A549 (cell line): ENCODE results near the gene BATF. TPM values are rescaled to one million over a fixed set of nuclear protein-coding genes. Genes with fewer than 3 reads are reported as not detected.
A peak's percentile ranks its signal among the peaks of the same experiment; 100 is the strongest.

ENCODE experiments used
- ATAC-seq, 2 experiments: fragments of 200-7000 bp in 1 of 2; fragments of >200 bp in 1 of 2; cut with Nextera tagmentation in 1 of 2; cut with Tn5 transposase in 1 of 2; 3 replicates each; pipeline versions ENCODE4 v1.8.0 to v1.9.1; 2018 to 2020; ENCODE audit warnings: mild to moderate bottlenecking in 1 of 2, moderate library complexity in 1 of 2
- CTCF ChIA-PET: fragments of 300-600 bp; sonication (Branson Sonifier 250); formaldehyde crosslinking; extraction: SDS; loops from one replicate; lab custom pipeline; 2021; ENCODE audit warnings: antibody characterized with exemption, inconsistent platforms; lab: Yijun Ruan, JAX
- POLR2A ChIA-PET: fragments of 350-600 bp; formaldehyde crosslinking; extraction: SDS; loops from one replicate; lab custom pipeline; 2021; ENCODE audit warnings: antibody characterized with exemption, inconsistent platforms; lab: Yijun Ruan, JAX
- DNase-seq, 2 experiments: peaks; one replicate each; pipeline versions ENCODE4 v3.0.0 to v3.0.0-alpha.2; 2011 to 2016; ENCODE audit warnings: low read depth in 1 of 2, low spot score in 1 of 2
- FAIRE-seq: peaks from 2 replicates; lab custom pipeline; 2011; peaks lifted over from hg19 to GRCh38; lab: Jason Lieb, UNC
- H3K27ac ChIP-seq, 2 experiments: fragments of >200 bp; sonication (Bioruptor Twin); formaldehyde crosslinking; 3 replicates each; pipeline ENCODE4 v1.5.1; 2016 to 2017
- H3K4me1 ChIP-seq: fragments of >200 bp; sonication (Bioruptor Twin); formaldehyde crosslinking; 3 replicates; pipeline ENCODE4 v1.6.1; 2016
- H3K4me2 ChIP-seq: fragments of >200 bp; sonication (Bioruptor Twin); formaldehyde crosslinking; 3 replicates; pipeline ENCODE4 v1.6.1; 2016
- H3K4me3 ChIP-seq: fragments of >200 bp; sonication (Bioruptor Twin); formaldehyde crosslinking; 3 replicates; pipeline ENCODE4 v1.5.1; 2016
- H3K9me3 ChIP-seq: fragments of >200 bp; sonication (Bioruptor Twin); formaldehyde crosslinking; 3 replicates; pipeline ENCODE4 v1.6.1; 2016
- ATOH8 ChIP-seq: fragments of 250-450 bp; sonication (Bioruptor Pico); IDR thresholded peaks from 2 replicates; pipeline ENCODE4 v1.5.0; 2020; ENCODE audit warnings: low read depth, mild to moderate bottlenecking, moderate library complexity
- BCL3 ChIP-seq: fragments of >200 bp; sonication (Bioruptor Twin); formaldehyde crosslinking; IDR thresholded peaks from 3 replicates; pipeline ENCODE4 v1.6.1; 2016
- CEBPB ChIP-seq, 2 experiments: fragments of >200 bp in 1 of 2; sonication (Bioruptor Twin) in 1 of 2; formaldehyde crosslinking in 1 of 2; IDR thresholded peaks; 2 replicates each; pipeline ENCODE4 v1.6.1; 2012 to 2016
- E2F6 ChIP-seq: IDR thresholded peaks from 2 replicates; pipeline ENCODE4 v1.6.1; 2012; ENCODE audit warnings: low read depth, borderline replicate concordance
- ELK1 ChIP-seq: fragments of 150-350 bp; IDR thresholded peaks from 2 replicates; pipeline ENCODE4 v1.6.1; 2014; ENCODE audit warnings: low read depth, mild to moderate bottlenecking, low read length
- HMGXB4 ChIP-seq: fragments of 250-450 bp; sonication (Bioruptor Pico); IDR thresholded peaks from 2 replicates; pipeline ENCODE4 v1.5.0; 2021; ENCODE audit warnings: mild to moderate bottlenecking, moderate library complexity, borderline replicate concordance
- HOXB13 ChIP-seq: fragments of 250-450 bp; sonication (Bioruptor Pico); IDR thresholded peaks from 2 replicates; pipeline ENCODE4 v1.5.0; 2020; ENCODE audit warnings: low read depth, mild to moderate bottlenecking, moderate library complexity
- HOXB5 ChIP-seq: fragments of 250-450 bp; sonication (Bioruptor Pico); IDR thresholded peaks from 2 replicates; pipeline ENCODE4 v1.5.0; 2020; ENCODE audit warnings: mild to moderate bottlenecking, moderate library complexity
- MAFK ChIP-seq: fragments of 450-650 bp; IDR thresholded peaks from 2 replicates; pipeline ENCODE4 v1.6.1; 2014; ENCODE audit not compliant: partially characterized antibody
- MAX ChIP-seq: IDR thresholded peaks from 2 replicates; pipeline ENCODE4 v1.6.1; 2012
- MYC ChIP-seq: IDR thresholded peaks from 2 replicates; pipeline ENCODE4 v1.6.1; 2012; ENCODE audit warnings: mild to moderate bottlenecking, inconsistent platforms, low read length, improper control_type of control experiment, borderline replicate concordance
- PHF8 ChIP-seq: fragments of 200-600 bp; sonication (generic); IDR thresholded peaks from 2 replicates; pipeline ENCODE4 v1.6.1; 2016; ENCODE audit warnings: low read depth, mild to moderate bottlenecking, antibody characterized with exemption, moderate library complexity, borderline replicate concordance
- RFX5 ChIP-seq: fragments of 450-650 bp; IDR thresholded peaks from 2 replicates; pipeline ENCODE4 v1.7.1; 2014; ENCODE audit warnings: antibody characterized with exemption, mild to moderate bottlenecking, moderate library complexity
- TFCP2L1 ChIP-seq: fragments of 250-450 bp; sonication (Bioruptor Pico); IDR thresholded peaks from 2 replicates; pipeline ENCODE4 v1.5.0; 2021; ENCODE audit warnings: mild to moderate bottlenecking
- TP53 ChIP-seq: fragments of 250-450 bp; sonication (Bioruptor Pico); IDR thresholded peaks from 2 replicates; pipeline ENCODE4 v1.5.0; 2021; ENCODE audit warnings: mild to moderate bottlenecking, moderate library complexity
- ZC3H11A ChIP-seq: fragments of 450-650 bp; IDR thresholded peaks from 2 replicates; pipeline ENCODE4 v1.6.1; 2014; ENCODE audit warnings: antibody characterized with exemption, mild to moderate bottlenecking
- ZNF302 ChIP-seq: fragments of 250-450 bp; sonication (Bioruptor Pico); IDR thresholded peaks from 2 replicates; pipeline ENCODE4 v1.9.0; 2021; ENCODE audit warnings: inconsistent platforms, mild to moderate bottlenecking, moderate library complexity
- ZSCAN20 ChIP-seq: fragments of 250-450 bp; sonication (Bioruptor Pico); IDR thresholded peaks from 2 replicates; pipeline ENCODE4 v1.8.0; 2022; ENCODE audit warnings: mild to moderate bottlenecking, moderate library complexity
- WGBS: methylation state at CpG from one replicate; pipeline ENCODE4 v1.1.6; 2017; ENCODE audit errors: missing lambda C conversion rate; 5-methylcytosine and 5-hydroxymethylcytosine counted together
- polyA plus RNA-seq, 4 experiments: library from polyadenylated mRNA; depleted of rRNA in 3 of 4; stranded (reverse); fragments of >200 nt; fragmentation: RNase III in 1 of 4; extraction: RNeasy Plus Mini Kit Qiagen cat#74134 plus additional on column Dnase treatment in 1 of 4; gene quantifications; 2 replicates in 3 of 4; 3 replicates in 1 of 4; pipeline ENCODE4 v1.2.3, GENCODE V29; 2011 to 2017

The BATF gene
- polyA plus RNA-seq, 2 of the 4 experiments (the other 2 are of a cell fraction): not detected

- TF ChIP-seq ELK1 (no peak), BCL3 (no peak), CEBPB (IDR thresholded peaks at IDR 0.05) (no peak), HOXB13 (no peak), HMGXB4 (no peak)
Measured at GRCh38 chr14:75548544-75548943, 26.3 kb downstream of the BATF start (continued).

GRCh38 chr14:75549169-75549568, 26.9 kb downstream of the BATF start:
- Histone ChIP-seq H3K27ac (peak overlapping the region; percentile 56 to 82; a peak in 5 of 6 replicates), H3K4me3 (no peak overlapping the region), H3K9me3 (no peaks in the 10 kb centered on the region), H3K4me1 (peaks cover 39% of the 10 kb centered on the region), H3K4me2 (no peak overlapping the region)
- 75% methylated on average over 5 of the region's 5 CpGs for WGBS
- CTCF ChIA-PET: interaction anchor here (0.7 to 3.7 kb wide), 5 partner anchors 10 to 241 kb away, joined by 3 to 31 read pairs (median 6); no protein-coding TSS in a partner anchor
- ATAC-seq (no peak), DNase-seq (no peak), FAIRE-seq (no peak)
- POLR2A ChIA-PET: no interaction called here
- no peak for TF ChIP-seq RFX5
- TF ChIP-seq MYC: no peak
- TF ChIP-seq BCL3: no peak
- no peak for TF ChIP-seq CEBPB (IDR thresholded peaks at IDR 0.05)
- TF ChIP-seq MAFK: no peak
- TF ChIP-seq ZSCAN20 (CRISPR knock-in tag): no peak
- no peak for TF ChIP-seq TP53 (CRISPR knock-in tag)
- no peak for TF ChIP-seq ZNF302
- TF ChIP-seq ZC3H11A: no peak
- TF ChIP-seq HOXB5: no peak
- TF ChIP-seq MAX: no peak
- TF ChIP-seq E2F6: no peak
- no peak for TF ChIP-seq PHF8
- TF ChIP-seq ELK1: no peak
- TF ChIP-seq TFCP2L1: no peak
- no peak for TF ChIP-seq ATOH8 (CRISPR knock-in tag)
